ENCODE data around the gene MAST2.
"Not testable (repeated sequence)": the region's sequence is repeated elsewhere in the genome, so short reads cannot be mapped to it uniquely, and the experiment has no call there.

MAST2 gene

DNA sequence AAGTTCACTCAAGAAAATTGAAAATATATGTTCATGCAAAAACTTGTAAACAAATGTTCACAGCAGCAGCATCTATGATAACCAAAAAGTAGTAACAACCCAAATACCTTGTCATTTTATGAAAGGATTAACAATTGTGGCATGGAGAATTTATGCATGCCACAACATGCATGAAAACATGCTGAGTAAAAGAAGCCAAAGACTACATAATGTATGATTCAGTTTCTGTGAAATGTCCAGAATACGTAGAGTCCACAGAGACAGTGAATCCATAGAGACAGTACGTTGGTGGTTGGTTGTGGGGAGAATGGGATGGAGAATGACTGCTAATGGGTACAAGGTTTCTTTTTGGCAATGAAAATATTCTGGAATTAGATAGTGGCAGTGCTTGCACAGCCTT is 148.7 kb downstream of the MAST2 start:
- no peak for DNase-seq

DNA sequence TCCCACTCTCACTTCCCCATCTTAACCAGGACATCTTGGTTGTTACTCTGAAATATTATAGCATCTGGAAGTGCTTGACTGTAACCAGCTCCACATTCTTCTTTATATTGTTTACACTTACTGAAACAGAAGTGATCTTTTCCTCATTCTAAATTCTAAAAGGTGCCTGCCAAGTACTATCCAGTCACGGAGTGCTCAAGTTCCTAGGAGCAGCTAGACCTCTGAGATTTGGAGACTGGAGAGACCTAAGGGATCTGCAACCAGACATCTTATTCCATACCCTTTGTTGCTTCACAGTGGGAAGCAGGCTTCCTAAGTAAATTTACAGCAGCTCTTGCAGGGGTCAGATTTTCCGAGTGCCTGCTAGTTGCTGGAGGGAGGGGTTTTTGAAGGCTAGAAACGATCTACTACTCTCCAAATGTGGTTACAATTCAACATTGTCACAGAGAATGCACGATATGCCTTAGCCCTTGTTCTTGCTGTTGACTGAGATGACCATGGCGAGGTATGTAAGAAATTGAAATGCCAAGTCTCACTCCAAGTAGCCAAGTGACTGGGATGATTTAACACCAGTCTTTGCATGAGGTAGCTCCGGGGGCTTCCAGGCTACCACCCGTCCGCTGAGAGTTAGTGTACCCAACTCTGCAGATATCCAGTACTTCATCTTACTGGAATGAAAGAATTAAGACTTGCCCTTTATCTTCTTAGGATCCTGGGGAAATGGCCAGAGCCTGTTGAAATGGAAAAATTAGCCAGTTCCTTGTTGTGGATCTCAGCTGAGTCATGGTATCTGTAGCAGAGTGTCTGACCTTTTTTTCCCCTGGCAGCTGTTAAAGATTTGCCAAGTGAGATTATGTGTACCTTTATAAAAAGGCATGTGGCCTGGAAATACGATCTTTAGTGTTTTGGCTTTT is 150.8 kb downstream of the MAST2 start:
- DNase-seq = no peak

- no peak for DNase-seq
These were observed 154.3 kb downstream of the MAST2 start for GRCh38 chr1:45957684-45958083.

- DNase-seq = no peak
These were observed 154.9 kb downstream of the MAST2 start for GRCh38 chr1:45958317-45958716.

GRCh38 chr1:45960930-45961715 is 157.7 kb downstream of the MAST2 start:
- no peak for DNase-seq

GRCh38 chr1:45961936-45962335 is 158.5 kb downstream of the MAST2 start:
- DNase-seq = not testable (repeated sequence)

DNA sequence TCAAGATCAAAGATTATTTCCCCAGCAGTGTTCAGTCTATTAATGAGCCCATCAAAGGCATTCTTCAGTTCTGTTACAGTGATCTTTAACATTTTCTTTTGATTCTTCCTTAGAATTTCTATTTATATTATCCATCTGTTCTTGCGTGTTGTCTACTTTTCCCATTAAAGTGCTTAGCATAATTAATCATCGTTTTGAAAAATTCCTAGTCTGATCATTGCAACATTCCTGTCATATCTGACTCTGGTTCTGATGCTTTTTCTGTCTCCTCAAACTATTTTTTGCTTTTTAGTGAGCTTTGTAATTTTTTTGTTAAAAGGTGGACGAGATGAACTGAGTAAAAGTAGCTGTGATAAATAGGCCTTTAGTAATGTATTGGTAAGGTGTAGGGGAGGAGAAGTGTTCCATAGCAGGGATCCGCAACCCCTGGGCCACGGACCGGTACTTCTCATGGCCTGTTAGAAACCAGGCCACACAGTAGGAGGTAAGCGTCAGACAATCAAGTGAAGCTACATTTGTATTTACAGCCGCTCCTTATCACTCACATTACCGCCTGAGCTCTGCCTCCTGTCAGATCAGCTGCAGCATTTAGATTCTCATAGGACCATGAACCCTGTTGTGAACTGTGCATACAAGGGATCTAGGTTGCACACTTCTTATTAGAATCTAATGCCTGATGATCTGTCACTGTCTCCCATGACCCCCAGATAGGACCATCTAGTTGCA is 165.7 kb downstream of the MAST2 start:
- no peak for DNase-seq

DNA sequence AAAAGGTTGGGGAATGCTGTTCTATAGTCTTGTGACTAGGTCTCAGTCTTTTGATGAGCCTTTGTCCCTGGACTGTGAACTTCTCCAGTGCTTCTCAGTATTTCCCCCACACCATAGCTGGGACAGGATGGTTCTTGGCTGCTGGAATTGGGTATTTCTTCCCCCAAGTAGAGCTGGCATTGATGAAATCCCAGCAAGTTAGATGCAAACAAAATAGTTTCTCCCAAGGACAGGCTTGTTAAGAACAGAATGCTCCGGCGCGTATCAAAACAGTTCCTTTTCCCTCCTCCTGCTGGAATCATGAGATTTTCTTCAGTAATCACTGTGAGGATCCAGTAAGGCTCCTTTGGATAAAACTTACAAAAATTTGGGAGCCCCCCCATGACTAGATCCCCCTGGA is 166.5 kb downstream of the MAST2 start:
- DNase-seq = no peak

DNA sequence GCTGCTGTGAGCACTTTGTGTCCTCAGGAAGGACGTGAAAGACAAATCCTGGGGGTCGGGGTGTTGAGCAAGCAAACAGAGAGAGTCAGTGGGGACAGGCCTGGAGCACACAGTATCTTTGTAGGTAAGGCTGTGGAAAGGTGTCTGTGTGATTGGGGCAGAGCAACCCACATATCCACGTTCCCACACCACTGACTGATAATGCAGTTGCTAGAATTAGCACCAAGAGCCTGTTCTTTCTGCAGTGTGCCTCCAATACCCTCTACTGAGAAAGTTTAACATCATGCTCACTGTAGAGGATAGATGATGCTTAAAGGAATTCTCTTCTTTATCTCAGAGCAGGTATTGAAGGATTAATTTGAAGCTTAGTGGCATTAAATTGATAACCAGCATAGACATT is 167.9 kb downstream of the MAST2 start:
- DNase-seq = no peak

DNA sequence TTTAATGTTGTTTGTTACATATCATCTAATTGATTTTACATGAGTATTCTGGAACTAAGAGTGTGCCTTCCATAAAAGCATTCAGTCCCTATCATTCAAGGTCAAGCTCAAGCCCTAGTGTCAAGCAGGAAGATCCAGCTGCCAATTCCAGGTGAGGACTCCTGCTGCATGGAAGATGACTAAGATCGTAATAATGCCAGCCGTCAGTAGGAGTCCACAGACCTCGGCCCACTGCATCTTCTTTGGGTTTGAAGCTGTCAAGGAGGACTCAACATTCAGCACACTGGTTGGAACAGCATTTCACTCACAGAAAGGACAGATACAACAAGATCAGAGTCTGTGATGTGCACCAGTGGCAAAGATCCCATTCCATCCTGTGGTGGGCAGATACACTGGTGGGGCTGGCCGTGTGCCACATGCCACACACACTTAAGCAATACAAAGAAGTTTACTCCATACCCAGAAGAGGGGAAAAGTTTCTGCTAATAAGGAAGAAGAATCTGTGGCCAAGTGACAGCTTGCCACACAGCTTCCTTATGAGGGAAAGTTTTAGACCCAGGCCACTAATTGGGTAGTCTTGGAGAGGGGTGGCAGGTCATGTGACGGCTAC is 168.6 kb downstream of the MAST2 start:
- DNase-seq = no peak

- DNase-seq = no peak
These were observed 169.2 kb downstream of the MAST2 start for GRCh38 chr1:45972621-45973020.

DNA sequence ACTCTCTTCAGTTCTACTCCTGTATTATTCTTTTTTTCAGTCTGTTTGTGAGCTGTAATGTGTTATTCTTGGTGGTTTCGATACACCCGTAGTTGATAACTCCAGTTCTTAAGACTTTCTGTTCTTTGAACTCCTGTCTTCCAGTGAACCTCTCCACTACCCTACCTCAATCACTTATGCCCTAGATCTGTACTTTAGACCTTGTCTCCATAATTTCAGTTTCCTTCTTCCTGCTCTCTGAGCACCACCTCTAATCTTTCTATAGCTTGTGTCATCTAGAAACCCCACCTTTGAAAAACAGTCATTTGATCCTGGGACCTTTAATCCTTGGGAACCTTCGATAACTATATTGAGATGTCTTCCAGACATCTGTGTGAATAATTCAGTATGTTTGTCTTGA is 169.7 kb downstream of the MAST2 start:
- no peak for DNase-seq

- DNase-seq = no peak
These were observed 171.3 kb downstream of the MAST2 start for GRCh38 chr1:45974541-45975269.

DNA sequence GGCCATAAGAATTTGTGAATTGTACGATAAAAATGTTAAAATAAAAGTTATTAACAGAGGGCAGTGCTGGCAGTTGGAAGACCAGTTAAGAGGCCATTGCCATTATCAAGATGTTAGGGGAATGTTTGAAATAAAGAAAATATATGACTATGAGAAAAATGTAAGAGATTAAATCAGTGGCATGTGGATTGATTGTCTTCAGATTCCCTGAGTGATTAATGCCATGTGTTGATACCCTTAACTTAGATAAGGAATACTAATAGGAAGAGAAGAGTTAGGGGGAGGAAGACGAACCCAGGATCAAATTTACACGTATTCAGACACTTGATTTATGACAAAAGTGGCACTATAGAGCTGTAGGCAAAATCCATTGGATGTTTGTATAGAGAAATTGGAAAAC is 173.2 kb downstream of the MAST2 start:
- DNase-seq = no peak

DNA sequence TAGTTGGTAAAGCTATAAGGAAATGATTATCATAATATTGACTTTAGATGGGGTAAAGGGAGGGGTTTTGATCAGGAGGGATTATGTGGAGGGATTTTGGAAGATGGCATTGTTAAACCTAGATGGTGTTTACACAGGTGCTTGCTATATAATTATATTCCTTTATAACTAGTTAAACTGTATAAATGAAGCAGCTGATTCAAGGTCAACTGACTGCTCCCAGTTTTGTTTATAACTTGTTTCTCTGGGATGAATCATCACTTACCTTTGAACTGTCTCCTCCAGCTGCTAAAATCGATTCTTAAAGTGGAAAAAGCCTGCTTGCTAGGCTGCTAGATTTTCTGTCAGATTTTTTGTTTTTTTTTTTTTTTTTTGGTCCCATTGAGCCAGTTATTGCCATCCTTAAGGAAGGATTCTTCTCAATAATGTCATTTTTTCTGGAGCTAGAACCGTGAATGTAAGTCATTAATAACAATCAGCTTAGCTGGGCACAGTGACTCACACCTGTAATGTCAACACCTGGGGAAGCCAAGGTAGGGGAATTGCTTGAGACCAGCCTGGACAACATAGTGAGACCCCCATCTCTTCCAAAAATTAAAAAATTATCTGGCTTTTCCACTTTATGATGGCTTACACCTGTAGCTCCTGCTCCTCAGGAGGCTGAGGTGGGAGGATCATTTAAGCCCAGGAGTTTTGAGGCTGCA is 175.8 kb downstream of the MAST2 start:
- no peak for DNase-seq

DNA sequence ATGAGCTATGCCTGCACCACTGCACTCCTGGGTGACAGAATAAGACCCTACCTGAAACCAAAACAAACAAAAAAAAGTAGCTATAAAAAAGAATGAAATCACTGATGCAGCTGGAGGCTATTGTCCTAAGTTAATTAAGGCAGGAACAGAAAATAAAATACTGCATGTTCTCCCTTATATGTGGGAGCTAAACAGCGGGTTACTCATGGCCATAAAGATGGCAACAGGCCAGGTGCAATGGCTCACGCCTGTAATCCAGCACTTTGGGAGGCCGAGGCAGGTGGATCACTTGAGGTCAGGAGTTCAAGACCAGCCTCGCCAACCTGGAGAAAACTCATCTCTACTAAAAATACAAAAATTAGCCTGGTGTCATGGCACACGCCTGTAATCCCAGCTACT is 176.4 kb downstream of the MAST2 start:
- no peak for DNase-seq

DNA sequence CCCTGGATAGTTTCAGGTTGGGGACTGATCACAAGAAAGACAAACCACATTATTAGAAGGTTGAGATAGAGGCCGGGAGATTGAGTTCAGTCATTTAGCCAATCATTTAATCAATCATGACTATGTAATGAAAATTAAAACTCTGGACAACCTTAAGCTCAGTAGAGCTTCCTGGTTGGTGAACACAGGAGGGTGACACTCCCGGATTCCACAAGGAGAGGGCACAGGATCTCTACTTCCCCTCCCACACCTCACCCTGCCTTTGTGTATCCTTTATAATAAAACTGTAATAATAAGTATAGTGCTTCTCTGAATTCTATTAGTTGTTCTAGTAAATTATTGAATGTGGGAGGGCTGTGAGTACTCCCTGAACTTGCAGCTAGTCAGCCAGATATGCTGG is 178.9 kb downstream of the MAST2 start:
- DNase-seq = no peak

GRCh38 chr1:45983967-45984366 is 180.6 kb downstream of the MAST2 start:
- no peak for DNase-seq

- no peak for DNase-seq
These were observed 183.8 kb downstream of the MAST2 start for GRCh38 chr1:45987204-45987603.

- DNase-seq = no peak
These were observed 185.8 kb downstream of the MAST2 start for GRCh38 chr1:45989249-45989648.

GRCh38 chr1:45994423-45994822 is 191.0 kb downstream of the MAST2 start:
- DNase-seq = no peak

- no peak for DNase-seq
These were observed 191.9 kb downstream of the MAST2 start for GRCh38 chr1:45995298-45995697.

Measured in activated CD4-positive, alpha-beta T cell treated with anti-CD3 and anti-CD28 coated beads, Interleukin-2, amount 50 U/mL, for 4 hours (primary cell).